Mammary epithelial cell (primary cell): ENCODE results near the gene GLT8D2.

Experiments
- EZH2 ChIP-seq: IDR thresholded peaks from 2 replicates; pipeline ENCODE4 v1.6.1; 2012; ENCODE audit warnings: low read length, inconsistent platforms, borderline replicate concordance
- TF ChIP-seq, protein P1 (sequence below), 2 donors: IDR thresholded peaks in 1 of 2; conservative IDR thresholded peaks in 1 of 2; 2 replicates each; pipeline ENCODE4 v1.5.1; 2011 to 2012; ENCODE audit warnings: inconsistent platforms in 2 of 2, low read length in 2 of 2, mild to moderate bottlenecking in 2 of 2, control low read depth in 1 of 2, low read depth in 1 of 2; ENCODE audit not compliant: insufficient read depth in 1 of 2; ENCODE audit errors: extremely low read depth in 1 of 2

DNA sequence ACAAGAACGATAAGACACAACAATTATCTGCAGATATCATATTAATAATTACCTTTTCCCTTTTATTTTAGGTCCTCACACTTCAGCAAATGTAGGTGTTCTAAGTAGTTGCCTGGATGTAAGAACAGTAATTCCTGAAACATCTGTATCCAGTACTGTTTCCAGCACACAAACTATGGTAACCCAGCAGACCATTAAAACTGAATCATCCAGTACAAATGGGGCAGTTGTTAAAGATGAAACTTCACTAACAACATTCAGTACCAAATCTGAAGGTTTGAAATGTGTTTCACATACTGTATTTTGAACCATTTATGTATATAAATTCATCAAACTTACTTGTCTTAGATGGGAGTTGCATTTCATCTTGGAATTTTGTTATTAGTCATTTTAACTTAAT lies 45.3 kb upstream of the GLT8D2 start:
- TF ChIP-seq, protein P1, sequence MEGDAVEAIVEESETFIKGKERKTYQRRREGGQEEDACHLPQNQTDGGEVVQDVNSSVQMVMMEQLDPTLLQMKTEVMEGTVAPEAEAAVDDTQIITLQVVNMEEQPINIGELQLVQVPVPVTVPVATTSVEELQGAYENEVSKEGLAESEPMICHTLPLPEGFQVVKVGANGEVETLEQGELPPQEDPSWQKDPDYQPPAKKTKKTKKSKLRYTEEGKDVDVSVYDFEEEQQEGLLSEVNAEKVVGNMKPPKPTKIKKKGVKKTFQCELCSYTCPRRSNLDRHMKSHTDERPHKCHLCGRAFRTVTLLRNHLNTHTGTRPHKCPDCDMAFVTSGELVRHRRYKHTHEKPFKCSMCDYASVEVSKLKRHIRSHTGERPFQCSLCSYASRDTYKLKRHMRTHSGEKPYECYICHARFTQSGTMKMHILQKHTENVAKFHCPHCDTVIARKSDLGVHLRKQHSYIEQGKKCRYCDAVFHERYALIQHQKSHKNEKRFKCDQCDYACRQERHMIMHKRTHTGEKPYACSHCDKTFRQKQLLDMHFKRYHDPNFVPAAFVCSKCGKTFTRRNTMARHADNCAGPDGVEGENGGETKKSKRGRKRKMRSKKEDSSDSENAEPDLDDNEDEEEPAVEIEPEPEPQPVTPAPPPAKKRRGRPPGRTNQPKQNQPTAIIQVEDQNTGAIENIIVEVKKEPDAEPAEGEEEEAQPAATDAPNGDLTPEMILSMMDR (conservative IDR thresholded peaks at IDR 0.05 in 1 of 2, IDR thresholded peaks at IDR 0.05 in 1 of 2; ENCODE audit: extremely low read depth in 1 of 2, insufficient read depth in 1 of 2, low read depth in 1 of 2, low read length in 2 of 2), result no peak
- no peak for TF ChIP-seq EZH2
